HL-60/S4 treated with phorbol 12-myristate 13-acetate at 8.2 ng/mL for 4 days and 3 days (cell line): ENCODE data around the gene PRKCQ.
"Not testable (repeated sequence)": the region's sequence is repeated elsewhere in the genome, so short reads cannot be mapped to it uniquely, and the experiment has no call there.

ENCODE experiments used
- in situ Hi-C: fragments of 300-500 bp; cut with MboI; formaldehyde crosslinking; loops from 2 replicates; pipeline ENCODE4 v1.15.0; 2022; ENCODE audit warnings: low sequenced_read_pairs

The PRKCQ gene

GRCh38 chr10:6393168-6393567, 186.9 kb downstream of the PRKCQ start:
- in situ Hi-C loops = no loop called here

- in situ Hi-C loops = no loop called here
These were observed 189.7 kb downstream of the PRKCQ start for GRCh38 chr10:6390213-6390845.

- in situ Hi-C loops = no loop called here
These were observed 191.7 kb downstream of the PRKCQ start for GRCh38 chr10:6388261-6388893.

GRCh38 chr10:6386960-6387359, 193.1 kb downstream of the PRKCQ start:
- in situ Hi-C loops = no loop called here

DNA sequence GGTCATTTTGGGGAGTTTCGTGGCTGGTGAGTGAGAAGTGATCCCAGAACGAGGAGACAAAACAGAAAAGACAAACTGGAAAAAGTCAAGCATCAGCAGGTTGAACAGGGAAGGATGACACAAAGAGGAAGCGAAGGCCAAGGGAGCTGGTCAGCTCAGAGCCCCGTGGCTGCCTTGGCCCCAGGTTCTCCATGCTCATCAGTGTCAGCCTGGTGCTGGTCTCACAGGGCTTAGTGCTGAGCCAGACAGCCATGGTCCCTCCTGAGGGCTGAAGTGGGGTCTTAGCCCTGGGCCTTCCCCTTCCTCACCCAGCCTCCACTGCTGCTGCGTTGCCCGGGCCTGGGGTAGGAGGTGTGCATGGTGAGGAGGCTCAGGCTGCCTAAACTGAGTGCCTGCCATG, 193.7 kb downstream of the PRKCQ start:
- in situ Hi-C loops = no loop called here

DNA sequence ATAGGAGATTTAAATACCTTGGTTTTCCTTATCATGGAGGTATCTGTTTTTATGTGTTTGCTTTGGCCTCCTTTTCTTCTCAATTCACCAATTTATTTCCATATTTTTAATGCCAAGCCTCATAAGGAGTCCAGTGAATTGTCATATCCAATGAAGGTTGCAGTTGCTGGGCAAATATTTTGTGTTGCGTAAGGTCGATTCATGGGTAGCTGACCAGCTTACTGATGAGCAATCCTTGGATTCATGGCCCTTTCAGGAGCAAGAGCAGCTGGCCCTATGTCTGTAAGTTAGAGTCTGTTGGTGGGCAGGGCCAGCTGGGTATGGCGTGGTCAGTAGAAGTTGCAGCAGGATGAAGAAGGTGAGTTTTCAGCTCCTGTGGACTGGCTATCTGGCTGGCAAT, 194.4 kb downstream of the PRKCQ start:
- in situ Hi-C loops = no loop called here

- in situ Hi-C loops = no loop called here
These were observed 195.2 kb downstream of the PRKCQ start for GRCh38 chr10:6384847-6385246.

DNA sequence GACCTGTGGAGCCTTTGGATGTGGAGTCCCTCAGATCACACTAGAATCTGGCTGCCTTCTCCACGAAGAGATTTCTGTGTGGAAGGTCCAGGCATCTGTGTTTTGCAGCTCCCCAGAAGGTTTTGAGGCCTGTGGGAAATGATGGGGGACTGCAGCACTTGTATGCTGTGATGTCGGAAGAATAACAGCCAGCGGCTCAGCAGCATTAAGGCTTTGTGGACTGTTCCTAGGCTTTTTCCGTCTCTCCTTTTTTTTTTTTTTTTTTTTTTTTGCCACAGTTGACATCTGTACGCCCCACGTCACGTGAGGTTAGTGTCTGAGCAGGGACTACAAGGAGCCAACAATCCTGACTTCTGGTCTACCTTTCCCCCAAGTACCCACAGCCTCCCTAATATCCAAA, 196.0 kb downstream of the PRKCQ start:
- in situ Hi-C loops = no loop called here

- in situ Hi-C loops = no loop called here
These were observed 196.8 kb downstream of the PRKCQ start for GRCh38 chr10:6383096-6383812.

- in situ Hi-C loops = no loop called here
These were observed 198.0 kb downstream of the PRKCQ start for GRCh38 chr10:6382081-6382480.

GRCh38 chr10:6380478-6380877, 199.6 kb downstream of the PRKCQ start:
- in situ Hi-C loops = not testable (repeated sequence)

- in situ Hi-C loops = no loop called here
These were observed 200.9 kb downstream of the PRKCQ start for GRCh38 chr10:6379015-6379776.
